Renal cortex interstitium (tissue), 11 donors: Measurements from ENCODE around the gene ESRP2. TPM values are rescaled to one million over a fixed set of nuclear protein-coding genes. Genes with fewer than 3 reads are reported as not detected.

Experiments used
- DNase-seq, 11 donors: peaks; one replicate each; pipeline ENCODE4 v3.0.0-alpha.2; 2013; ENCODE audit warnings: low read depth in 9 of 11, low spot score in 4 of 11; ENCODE audit errors: extremely low read depth in 1 of 11
- polyA plus RNA-seq, 3 donors: library from polyadenylated mRNA; unstranded; fragments of 120-200 nt; gene quantifications; one replicate each; pipeline ENCODE4 v1.2.1, GENCODE V29; 2013; ENCODE audit not compliant: insufficient read length in 3 of 3

The ESRP2 gene
- polyA plus RNA-seq, 3 donors: 23.0 to 40.0 (median 27.1) TPM

DNA sequence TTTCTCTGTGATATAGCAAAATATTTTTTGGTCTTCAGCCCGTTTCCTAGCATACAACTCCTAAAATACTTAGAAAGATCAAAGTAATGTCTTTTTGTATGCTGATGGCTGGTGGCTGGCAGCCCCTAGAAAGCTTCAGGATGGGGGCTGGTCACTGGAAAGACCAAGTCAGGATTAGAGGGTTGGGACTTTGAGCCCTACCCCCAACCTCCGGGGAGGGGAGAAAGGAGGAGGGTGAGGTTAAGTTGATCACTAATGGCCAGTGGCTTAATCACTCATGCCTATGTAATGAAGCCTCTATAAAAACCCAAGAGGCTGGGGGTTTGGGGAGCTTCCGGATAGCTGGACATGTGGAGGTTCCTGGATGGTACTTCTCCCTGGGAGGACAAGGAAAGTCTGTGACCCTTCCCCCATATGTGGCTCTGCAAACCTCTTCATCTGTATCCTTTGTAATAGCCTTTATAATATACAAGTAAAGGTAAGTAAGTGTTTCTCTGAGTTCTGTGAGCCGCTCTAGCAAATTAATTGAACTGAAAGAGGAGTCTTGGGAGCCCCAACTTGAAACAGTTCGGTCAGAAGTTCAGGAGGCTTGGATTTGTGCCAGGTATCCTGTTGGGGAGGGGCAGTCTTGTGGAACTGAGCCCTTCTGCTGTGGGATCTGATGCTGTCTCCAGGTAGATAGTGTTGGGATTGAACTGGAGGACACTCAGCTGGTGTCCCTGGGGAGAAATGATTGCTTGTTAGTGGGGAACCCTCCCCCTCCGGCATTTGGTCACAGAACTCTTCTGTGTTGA is 31.9 kb upstream of the ESRP2 start:
- DNase-seq: no peak

DNA sequence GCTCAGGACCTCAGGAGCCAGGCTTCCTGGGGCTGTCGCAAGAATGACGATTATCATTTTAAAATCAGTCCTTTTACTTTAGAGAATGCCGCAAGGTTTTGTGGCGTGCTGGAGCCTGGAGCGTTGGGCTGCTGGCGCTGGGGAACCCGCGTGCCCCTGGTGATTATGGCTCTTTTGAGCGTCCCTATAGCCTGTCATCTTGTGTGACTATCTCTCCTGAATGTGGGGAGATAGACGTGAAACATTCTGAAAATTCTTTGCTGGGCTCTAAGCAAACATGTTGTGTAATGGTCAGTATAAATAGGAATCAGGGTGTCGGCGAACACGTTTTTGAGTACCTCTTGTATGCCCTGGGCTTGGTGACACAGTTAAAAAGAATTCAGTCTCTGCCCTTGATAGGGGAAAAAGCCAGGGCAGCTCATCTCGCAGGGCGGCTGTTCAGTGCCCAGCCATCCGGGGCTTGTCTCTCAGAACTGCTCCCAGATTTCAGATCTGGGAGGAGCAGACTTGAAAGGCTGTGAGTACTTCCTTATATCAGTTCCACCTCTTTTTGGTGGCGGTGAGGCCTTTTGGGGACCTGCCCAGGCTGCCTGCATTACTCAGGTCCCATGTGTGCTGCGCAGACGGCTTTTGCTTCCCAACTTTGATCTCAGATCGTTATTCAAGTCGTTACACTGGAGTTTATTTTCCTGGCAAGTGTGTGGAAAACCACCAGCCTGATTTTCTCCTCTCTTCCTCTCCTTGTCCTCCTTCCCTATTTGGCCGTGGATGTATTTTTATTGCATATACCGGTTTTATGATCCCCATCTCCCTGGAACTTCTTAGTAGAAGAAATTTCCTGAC is 29.4 kb upstream of the ESRP2 start:
- no peak for DNase-seq

DNA sequence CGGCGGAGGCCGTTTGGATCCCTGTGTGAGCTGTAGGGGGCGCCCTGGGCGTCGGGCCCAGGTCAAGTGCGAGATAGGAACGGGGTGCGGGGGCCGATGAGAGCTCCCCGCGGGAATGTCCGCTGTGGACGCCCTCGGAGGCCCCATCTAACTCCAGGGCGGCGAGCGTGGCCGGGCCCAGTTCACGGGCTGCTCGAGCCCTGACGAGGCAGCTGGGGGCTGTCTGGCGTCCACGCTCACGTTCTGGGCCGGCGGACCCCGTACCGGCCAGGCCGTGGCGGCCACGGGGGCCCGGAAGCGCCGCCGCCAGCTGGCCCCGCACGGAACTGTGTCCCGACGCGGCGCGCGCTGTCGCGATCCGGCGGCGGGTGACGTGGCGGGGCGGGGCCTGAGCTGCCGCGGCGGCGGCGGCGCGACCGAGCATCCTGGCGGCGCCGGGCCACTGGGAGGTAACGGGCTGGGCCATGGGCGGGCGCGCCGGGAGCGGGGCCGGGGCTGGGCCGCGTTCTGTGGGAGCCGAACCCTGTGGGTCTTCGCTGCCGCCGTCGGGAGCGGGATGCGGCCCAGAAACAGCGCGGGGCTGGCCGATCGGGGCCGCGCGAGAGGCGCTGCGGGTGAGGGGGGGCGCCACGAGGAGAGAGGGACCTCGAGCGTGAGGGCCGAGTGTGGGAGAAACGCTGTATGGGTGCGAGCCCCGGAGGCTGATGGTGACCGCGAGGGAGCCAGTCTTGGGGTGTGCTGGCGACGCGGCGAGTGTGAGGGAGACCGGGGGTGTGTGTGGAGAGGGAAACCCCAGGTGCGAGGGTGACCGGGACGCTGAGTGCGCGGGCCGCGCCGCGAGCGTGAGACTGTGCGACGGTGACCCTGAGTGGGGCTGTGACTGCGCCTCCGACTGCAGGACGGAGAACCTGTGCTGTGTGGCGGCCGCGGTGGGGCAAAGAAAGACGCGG is 28.5 kb upstream of the ESRP2 start, which contains the start of gene SLC7A6:
TSS of gene SLC7A6 (plus strand) at position 399 of the 950 bp plus-strand sequence. CDS start 10,201 bp downstream, outside the sequence.
- DNase-seq: no peak

- DNase-seq: no peak
Observed at GRCh38 chr16:68263559-68264127, 27.7 kb upstream of the ESRP2 start.

DNA sequence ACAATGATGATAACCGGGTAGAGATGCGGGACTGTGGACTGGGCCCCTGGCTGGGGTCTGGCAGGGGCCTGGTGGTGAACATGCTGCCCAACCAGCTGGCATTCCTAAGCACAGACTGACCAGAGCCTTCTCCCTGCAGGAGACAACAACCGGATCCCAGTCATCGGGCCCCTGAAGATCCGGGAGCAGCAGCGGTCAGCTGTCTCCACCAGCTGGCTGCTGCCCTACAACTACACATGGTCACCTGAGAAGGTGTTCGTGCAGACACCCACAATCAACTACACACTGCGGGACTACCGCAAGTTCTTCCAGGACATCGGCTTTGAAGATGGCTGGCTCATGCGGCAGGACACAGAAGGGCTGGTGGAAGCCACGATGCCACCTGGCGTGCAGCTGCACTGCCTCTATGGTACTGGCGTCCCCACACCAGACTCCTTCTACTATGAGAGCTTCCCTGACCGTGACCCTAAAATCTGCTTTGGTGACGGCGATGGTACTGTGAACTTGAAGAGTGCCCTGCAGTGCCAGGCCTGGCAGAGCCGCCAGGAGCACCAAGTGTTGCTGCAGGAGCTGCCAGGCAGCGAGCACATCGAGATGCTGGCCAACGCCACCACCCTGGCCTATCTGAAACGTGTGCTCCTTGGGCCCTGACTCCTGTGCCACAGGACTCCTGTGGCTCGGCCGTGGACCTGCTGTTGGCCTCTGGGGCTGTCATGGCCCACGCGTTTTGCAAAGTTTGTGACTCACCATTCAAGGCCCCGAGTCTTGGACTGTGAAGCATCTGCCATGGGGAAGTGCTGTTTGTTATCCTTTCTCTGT is 23.3 kb upstream of the ESRP2 start:
- DNase-seq: no peak

DNA sequence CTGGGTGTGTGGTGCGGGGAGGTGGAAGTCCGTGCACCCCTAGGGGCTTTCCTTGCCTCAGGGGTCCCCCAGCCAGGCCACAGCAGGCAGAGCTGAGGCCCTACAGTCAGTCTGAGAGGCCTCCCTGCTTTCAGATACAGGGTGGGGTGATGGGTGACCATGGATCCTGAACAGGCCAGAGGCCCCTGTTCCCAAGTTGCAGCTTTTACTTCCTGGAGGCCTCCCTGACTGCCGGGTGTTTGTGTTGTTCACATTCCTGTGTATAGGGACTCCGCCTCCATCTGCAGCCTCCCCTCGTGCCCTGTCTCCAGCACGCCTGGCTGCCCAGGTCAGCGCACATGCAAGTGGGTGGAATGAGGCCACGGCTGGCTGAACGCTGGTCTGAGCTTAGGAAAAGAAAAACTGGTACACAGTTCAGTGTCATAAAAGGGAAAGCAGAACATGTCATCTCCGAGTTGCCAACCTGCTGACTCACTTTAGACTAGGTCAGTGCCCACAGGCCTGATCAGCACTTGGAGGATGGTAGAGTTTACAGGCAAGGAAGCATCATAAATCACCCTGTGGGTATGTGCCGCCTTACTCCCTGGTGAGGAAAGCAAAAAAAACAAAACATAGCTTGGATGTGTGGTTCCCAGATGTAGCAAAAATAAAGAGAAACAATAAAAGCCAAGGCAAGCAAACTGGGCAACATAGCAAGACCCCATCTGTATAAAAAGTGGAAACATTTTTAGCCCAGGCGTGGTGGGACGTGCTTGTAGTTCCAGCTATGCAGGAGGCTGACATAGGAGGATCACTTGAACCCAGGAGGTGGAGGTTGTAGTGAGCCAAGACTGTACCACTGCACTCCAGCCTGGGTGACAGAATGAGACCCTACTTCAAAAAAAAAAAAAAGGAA is 22.2 kb upstream of the ESRP2 start:
- DNase-seq: peak in 6 of 11 donors; percentile 71 to 88 (median 84)

GRCh38 chr16:68257251-68257905 is 21.5 kb upstream of the ESRP2 start:
- peak in 2 of 11 donors; percentile 24 to 26 for DNase-seq

- DNase-seq: no peak
Observed at GRCh38 chr16:68255712-68256111, 19.8 kb upstream of the ESRP2 start.

- no peak for DNase-seq
Observed at GRCh38 chr16:68253721-68254120, 17.8 kb upstream of the ESRP2 start.

DNA sequence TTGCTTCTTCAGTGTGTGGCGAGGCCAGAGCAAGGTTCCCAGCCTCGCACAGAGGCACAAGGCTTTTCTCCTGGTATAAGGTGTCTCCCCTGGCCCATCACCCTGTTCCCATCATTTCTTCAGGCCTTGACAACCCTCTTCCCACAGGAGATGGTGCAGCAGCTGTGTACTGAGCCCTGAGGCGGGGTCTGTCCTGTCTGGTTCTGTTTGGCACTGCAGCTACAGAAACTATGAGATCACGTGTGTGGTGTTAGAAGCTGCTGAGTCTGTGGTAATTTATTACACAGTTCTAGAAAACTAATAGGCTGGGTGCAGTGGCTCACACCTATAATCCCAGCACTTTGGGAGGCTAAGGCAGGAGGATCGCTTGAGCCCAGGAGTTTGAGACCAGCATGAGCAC is 16.5 kb upstream of the ESRP2 start:
- no peak for DNase-seq

DNA sequence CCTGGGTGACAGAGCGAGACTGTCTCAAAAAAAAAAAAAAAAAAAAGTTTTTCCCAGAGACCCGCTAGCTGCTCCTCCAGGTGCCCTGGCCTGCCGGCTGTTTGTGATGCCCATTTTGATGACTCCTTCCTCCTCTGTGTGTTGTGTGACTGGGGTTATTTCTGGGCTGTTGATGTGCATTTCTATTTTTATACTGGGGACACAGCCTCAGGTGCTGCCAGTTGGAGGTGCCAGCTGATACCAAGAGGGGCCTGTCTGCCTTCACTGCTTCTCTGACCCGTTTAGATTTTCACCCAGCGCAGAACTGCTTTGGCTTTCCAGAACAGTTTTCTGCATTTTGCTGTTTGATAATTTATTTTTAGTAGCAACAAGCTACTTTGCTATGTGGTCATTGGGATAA is 15.9 kb upstream of the ESRP2 start:
- DNase-seq: no peak

DNA sequence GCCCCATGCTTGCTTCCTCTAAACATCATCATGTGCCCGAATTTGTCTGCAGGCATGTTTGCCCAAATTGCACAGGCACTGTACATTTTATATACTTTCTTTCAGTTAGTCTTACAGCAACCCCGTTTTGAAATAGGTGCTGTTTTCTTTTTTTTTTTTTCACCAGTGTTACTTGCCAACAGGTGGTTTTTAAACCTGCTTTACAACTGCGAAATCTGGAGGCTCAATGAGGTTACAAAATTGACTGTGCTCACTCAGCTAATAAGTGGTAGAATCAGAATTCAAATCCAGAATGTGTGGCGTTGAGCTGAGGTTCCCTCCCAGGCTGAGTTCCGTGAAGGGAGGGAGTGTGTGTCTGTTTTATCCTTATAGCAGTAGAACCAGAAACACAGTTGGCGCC is 15.0 kb upstream of the ESRP2 start:
- DNase-seq: no peak

- no peak for DNase-seq
Observed at GRCh38 chr16:68249371-68249770, 13.4 kb upstream of the ESRP2 start.

DNA sequence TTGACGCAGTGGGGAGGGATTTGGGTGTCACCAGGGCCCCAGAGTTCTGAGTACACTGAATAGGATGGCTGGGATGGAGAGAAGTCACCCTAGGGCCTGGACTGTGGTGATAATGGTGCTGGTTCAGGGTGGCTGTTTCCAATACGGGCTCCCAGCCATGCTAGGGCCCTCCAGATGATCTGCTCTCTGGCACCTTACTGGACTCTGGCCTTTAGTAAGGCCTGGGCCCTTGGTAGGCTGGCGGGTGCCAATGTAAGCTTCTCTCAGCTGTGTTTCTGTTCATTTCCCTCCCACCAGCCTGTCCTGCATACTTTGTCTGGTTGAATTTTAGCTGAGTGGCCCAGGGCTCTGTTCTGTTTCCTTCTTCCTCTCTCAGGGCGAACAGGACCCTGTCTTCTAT is 12.0 kb upstream of the ESRP2 start:
- no peak for DNase-seq

- no peak for DNase-seq
Observed at GRCh38 chr16:68247400-68247799, 11.5 kb upstream of the ESRP2 start.

GRCh38 chr16:68246666-68247065 is 10.7 kb upstream of the ESRP2 start:
- DNase-seq: no peak

DNA sequence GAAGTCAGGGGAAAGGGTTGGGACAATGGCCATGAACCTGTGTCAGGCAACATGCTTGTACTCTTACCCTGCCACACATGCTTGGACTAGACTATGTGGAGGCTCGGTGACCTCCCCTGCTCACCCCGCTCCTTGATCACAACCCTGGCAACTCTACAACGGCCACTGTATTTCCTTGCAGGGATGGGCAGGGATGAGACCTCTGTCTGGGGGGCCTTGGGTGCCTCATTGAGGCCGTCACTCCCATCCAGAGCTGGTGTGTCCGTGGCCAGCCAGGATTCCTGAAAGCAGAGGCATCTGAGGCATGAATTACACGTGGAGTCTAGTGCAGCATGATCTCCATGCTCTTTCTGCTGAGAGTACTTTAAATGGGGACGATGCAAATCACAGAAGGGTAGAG is 10.2 kb upstream of the ESRP2 start:
- DNase-seq: no peak
